Calu3 (cell line): ENCODE measurements around the gene DOCK3. TPM values are rescaled to one million over a fixed set of nuclear protein-coding genes. Genes with fewer than 3 reads are reported as not detected.

Experiments
- BruUV-seq: library from RNA; stranded (reverse); fragments of 400-500 nt; replicated peaks from 2 replicates; lab custom pipeline; 2021; lab: Mats Ljungman, UMichigan
- CTCF ChIA-PET: fragments of 300-600 bp; sonication (Branson Sonifier 250); formaldehyde crosslinking; loops from one replicate; lab custom pipeline; 2022; ENCODE audit warnings: antibody characterized with exemption; lab: Charles Lee
- DNase-seq: peaks from one replicate; pipeline ENCODE4 v3.0.0; 2022
- H3K27ac Mint-ChIP-seq: one replicate; pipeline ENCODE4 v1.8.0; 2022; ENCODE audit warnings: mixed read lengths; ENCODE audit not compliant: unreplicated experiment
- H3K27me3 Mint-ChIP-seq: one replicate; pipeline ENCODE4 v1.8.0; 2022; ENCODE audit warnings: mixed read lengths; ENCODE audit not compliant: unreplicated experiment
- H3K36me3 Mint-ChIP-seq: one replicate; pipeline ENCODE4 v1.8.0; 2022; ENCODE audit warnings: mild to moderate bottlenecking, moderate library complexity, mixed read lengths; ENCODE audit not compliant: insufficient read depth, unreplicated experiment
- H3K4me1 Mint-ChIP-seq: one replicate; pipeline ENCODE4 v1.8.0; 2022; ENCODE audit warnings: mild to moderate bottlenecking, low read depth, mixed read lengths; ENCODE audit not compliant: unreplicated experiment
- H3K4me3 Mint-ChIP-seq: one replicate; pipeline ENCODE4 v1.8.0; 2022; ENCODE audit warnings: mild to moderate bottlenecking, low read depth, moderate library complexity, mixed read lengths; ENCODE audit not compliant: unreplicated experiment
- H3K9me3 Mint-ChIP-seq: one replicate; pipeline ENCODE4 v1.8.0; 2022; ENCODE audit warnings: low read depth, mixed read lengths; ENCODE audit not compliant: unreplicated experiment
- CTCF ChIP-seq: fragments of 200-600 bp; IDR thresholded peaks from one replicate; pipeline ENCODE4 v1.8.0; 2022; ENCODE audit warnings: antibody characterized with exemption; ENCODE audit not compliant: unreplicated experiment
- intact Hi-C: fragments of 100-400 bp; cut with micrococcal nuclease; formaldehyde crosslinking; loops from one replicate; pipeline ENCODE4 v1.10.0; 2022; ENCODE audit not compliant: unreplicated experiment
- total RNA-seq: library from RNA; stranded (reverse); gene quantifications from 2 replicates; pipeline ENCODE4 v1.2.3, GENCODE V29; 2022

DOCK3 gene
- total RNA-seq, 1 experiment from 2014 or later: 0.19 TPM

DNA sequence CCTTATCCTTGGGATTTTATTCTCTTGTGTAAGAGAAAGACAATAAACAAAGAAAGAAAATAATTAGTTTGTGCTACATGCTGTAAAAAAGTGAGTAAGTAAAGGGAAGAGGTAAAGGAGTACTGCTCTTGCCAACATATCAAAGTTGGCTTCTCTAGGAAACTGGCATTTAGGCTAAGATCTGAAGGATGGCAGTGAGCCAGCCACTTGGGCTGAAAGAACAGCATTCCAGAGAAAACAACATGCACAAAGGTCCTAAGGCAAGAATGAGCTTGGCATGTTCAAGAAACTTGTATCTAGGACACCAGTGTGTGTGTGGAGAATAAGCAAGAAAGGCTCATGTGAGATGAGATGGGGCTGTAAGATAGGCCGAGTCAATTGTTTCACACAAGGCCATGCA is 464.9 kb downstream of the DOCK3 start:
- H3K36me3 Mint-ChIP-seq: no peaks in the 10 kb centered on the region
- no peak for DNase-seq
- TF ChIP-seq CTCF: no peak
- no peak overlapping the region for H3K27ac Mint-ChIP-seq
- no TSS peak for BruUV-seq
- no peaks in the 10 kb centered on the region for H3K9me3 Mint-ChIP-seq
- peaks cover 12% of the 10 kb centered on the region for H3K27me3 Mint-ChIP-seq
- intact Hi-C loops: no loop called here
- H3K4me3 Mint-ChIP-seq: no peak overlapping the region
- H3K4me1 Mint-ChIP-seq: no peaks in the 10 kb centered on the region
- CTCF ChIA-PET: no interaction called here

DNA sequence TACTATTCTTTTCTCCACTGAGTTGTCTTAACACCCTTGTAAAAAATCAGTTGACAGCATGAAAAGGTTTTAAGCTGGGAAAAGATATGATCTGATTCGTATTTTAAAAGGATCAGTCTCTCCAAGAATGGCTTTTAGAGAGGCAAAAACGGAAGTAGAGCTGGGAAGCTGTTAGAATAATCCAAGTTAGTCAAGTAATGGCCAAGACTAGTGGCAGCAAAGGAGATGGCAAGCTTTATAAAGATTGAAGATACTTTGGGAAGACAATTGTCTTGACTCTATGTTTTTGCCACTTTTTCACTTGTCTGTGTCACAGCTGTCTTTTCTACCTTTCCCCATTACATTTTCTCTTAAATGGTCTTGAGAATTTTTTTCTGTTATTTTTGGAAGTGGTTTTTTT is 466.8 kb downstream of the DOCK3 start:
- TF ChIP-seq CTCF: no peak
- Mint-ChIP-seq H3K36me3 (no peaks in the 10 kb centered on the region), H3K27me3 (peaks cover 19% of the 10 kb centered on the region), H3K27ac (no peak overlapping the region), H3K9me3 (no peaks in the 10 kb centered on the region), H3K4me1 (no peaks in the 10 kb centered on the region), H3K4me3 (no peak overlapping the region)
- CTCF ChIA-PET: interaction anchor here (0.7 kb wide), 2 partner anchors 20 to 169 kb away, joined by 3 to 4 read pairs; no protein-coding TSS in a partner anchor
- DNase-seq: no peak
- intact Hi-C loops: no loop called here
- BruUV-seq: no TSS peak

DNA sequence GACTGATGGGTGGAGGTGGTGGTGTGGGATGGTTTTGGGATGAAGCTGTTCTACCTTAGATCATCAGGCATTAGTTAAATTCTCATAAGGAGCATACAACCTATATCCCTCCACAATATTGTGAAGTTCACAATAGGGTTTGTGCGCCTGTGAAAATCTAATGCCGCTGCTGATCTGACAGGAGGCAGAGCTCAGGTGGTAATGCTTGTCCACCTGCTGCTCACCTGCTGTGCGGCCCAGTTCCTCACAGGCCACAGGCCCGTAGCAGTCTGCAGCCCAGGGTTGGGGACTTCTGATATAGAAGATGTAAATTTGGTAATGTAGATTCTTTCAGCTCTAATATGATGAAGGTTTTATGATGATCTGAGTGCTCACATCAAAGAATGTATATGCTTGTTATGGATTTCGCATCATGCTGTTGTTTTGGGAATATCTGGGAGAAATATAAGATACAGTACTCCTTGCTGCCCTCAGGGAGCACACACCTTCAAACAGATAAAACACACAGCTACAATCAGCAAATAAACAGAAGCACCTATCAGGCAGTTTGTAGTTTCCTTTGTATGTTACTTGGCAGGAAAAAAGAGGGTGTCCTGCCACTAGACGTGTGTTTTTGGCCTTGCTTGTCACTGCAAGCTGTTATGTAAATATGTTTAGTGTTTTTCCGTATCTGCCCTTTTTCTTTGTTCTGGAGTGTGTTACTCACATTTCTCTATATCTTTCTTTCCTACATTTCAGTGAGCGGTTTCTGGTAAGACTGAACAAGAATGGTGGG is 471.3 kb downstream of the DOCK3 start:
- no TSS peak for BruUV-seq
- CTCF ChIA-PET: no interaction called here
- H3K27me3 Mint-ChIP-seq: peaks cover 35% of the 10 kb centered on the region
- TF ChIP-seq CTCF: no peak
- H3K4me3 Mint-ChIP-seq: no peak overlapping the region
- no peaks in the 10 kb centered on the region for H3K36me3 Mint-ChIP-seq
- DNase-seq: no peak
- intact Hi-C loops: no loop called here
- H3K27ac Mint-ChIP-seq: no peak overlapping the region
- no peaks in the 10 kb centered on the region for H3K4me1 Mint-ChIP-seq
- H3K9me3 Mint-ChIP-seq: peaks cover 4% of the 10 kb centered on the region

GRCh38 chr3:51146781-51147180 is 472.1 kb downstream of the DOCK3 start:
- peaks cover 4% of the 10 kb centered on the region for H3K9me3 Mint-ChIP-seq
- H3K4me1 Mint-ChIP-seq: no peaks in the 10 kb centered on the region
- DNase-seq: no peak
- BruUV-seq: no TSS peak
- peaks cover 43% of the 10 kb centered on the region for H3K27me3 Mint-ChIP-seq
- H3K4me3 Mint-ChIP-seq: no peak overlapping the region
- H3K36me3 Mint-ChIP-seq: no peaks in the 10 kb centered on the region
- H3K27ac Mint-ChIP-seq: no peak overlapping the region
- no peak for TF ChIP-seq CTCF
- CTCF ChIA-PET: no interaction called here
- intact Hi-C loops: no loop called here
